ENCODE measurements around the gene GLYATL1.

DNA sequence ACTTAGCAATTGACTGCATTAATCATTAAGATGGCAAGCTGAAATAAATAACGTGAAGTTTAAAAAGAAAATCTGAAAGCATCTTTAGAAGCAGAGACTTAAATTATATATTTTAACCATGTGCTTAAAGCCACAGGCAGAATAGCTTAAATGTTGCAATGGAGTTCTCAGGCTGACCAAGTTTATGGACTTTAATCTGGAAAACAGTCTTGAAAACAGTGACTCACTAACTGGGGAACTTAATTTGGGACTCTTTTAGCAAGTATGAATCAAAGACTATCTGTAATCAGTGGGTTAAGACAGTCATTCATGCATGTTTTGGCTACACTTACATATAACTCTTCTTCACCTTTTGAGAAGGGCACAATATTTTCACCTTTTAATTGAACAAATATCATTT is 12.6 kb upstream of the GLYATL1 start:
- TF ChIP-seq, protein P1, sequence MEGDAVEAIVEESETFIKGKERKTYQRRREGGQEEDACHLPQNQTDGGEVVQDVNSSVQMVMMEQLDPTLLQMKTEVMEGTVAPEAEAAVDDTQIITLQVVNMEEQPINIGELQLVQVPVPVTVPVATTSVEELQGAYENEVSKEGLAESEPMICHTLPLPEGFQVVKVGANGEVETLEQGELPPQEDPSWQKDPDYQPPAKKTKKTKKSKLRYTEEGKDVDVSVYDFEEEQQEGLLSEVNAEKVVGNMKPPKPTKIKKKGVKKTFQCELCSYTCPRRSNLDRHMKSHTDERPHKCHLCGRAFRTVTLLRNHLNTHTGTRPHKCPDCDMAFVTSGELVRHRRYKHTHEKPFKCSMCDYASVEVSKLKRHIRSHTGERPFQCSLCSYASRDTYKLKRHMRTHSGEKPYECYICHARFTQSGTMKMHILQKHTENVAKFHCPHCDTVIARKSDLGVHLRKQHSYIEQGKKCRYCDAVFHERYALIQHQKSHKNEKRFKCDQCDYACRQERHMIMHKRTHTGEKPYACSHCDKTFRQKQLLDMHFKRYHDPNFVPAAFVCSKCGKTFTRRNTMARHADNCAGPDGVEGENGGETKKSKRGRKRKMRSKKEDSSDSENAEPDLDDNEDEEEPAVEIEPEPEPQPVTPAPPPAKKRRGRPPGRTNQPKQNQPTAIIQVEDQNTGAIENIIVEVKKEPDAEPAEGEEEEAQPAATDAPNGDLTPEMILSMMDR (IDR thresholded peaks at IDR 0.05; ENCODE audit: low read depth, low read length, missing input control) = no peak
- TF ChIP-seq, protein P2, sequence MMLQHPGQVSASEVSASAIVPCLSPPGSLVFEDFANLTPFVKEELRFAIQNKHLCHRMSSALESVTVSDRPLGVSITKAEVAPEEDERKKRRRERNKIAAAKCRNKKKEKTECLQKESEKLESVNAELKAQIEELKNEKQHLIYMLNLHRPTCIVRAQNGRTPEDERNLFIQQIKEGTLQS (IDR thresholded peaks at IDR 0.05) = peak; percentile 18
- TF ChIP-seq, protein P3, sequence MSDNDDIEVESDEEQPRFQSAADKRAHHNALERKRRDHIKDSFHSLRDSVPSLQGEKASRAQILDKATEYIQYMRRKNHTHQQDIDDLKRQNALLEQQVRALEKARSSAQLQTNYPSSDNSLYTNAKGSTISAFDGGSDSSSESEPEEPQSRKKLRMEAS (IDR thresholded peaks at IDR 0.05) = no peak
- TF ChIP-seq HNF4A (conservative IDR thresholded peaks at IDR 0.05) = peak; percentile 54 to 72
- no peak for TF ChIP-seq GABPA (IDR thresholded peaks at IDR 0.05 in 1 of 2, conservative IDR thresholded peaks at IDR 0.05 in 1 of 2)

All from liver (tissue), 3 donors.